OCI-LY7 (cell line): Measurements from ENCODE around the gene SUGP2. TPM values are rescaled to one million over a fixed set of nuclear protein-coding genes. Genes with fewer than 3 reads are reported as not detected.

ENCODE experiments used
- BruUV-seq: library from RNA; stranded (reverse); fragments of 400-500 nt; replicated peaks from 2 replicates; lab custom pipeline; 2021; lab: Mats Ljungman, UMichigan
- CTCF ChIA-PET: fragments of 300-600 bp; sonication (Branson Sonifier 250); formaldehyde crosslinking; loops from one replicate; lab custom pipeline; 2022; ENCODE audit warnings: antibody characterized with exemption; ENCODE audit not compliant: unreplicated experiment; lab: Charles Lee
- POLR2A ChIA-PET: fragments of 300-600 bp; sonication (Branson Sonifier 250); formaldehyde crosslinking; loops from one replicate; lab custom pipeline; 2022; ENCODE audit warnings: antibody characterized with exemption; lab: Charles Lee
- DNase-seq: peaks from one replicate; pipeline ENCODE4 v3.0.0-alpha.2; 2015; ENCODE audit warnings: low spot score
- H2AFZ ChIP-seq: fragments of 200-600 bp; sonication (generic), shearing (Covaris generic); 2 replicates; pipeline ENCODE4 v1.6.1; 2014; ENCODE audit warnings: mild to moderate bottlenecking, antibody characterized with exemption, low read length, moderate library complexity
- H3K27ac ChIP-seq: fragments of 200-600 bp; sonication (generic); 2 replicates; pipeline ENCODE4 v1.5.1; 2014; ENCODE audit warnings: mixed run types, low read depth, mild to moderate bottlenecking, moderate library complexity, low read length, inconsistent platforms; ENCODE audit not compliant: poor library complexity, severe bottlenecking
- H3K36me3 ChIP-seq: fragments of 200-600 bp; sonication (generic); 2 replicates; pipeline ENCODE4 v1.6.1; 2014; ENCODE audit warnings: mild to moderate bottlenecking, antibody characterized with exemption, low read length, moderate library complexity, mixed read lengths; ENCODE audit not compliant: insufficient read depth
- H3K4me1 ChIP-seq: fragments of 200-600 bp; sonication (generic); 2 replicates; pipeline ENCODE4 v1.5.1; 2014; ENCODE audit warnings: mild to moderate bottlenecking, low read length; ENCODE audit not compliant: insufficient read depth, poor library complexity, severe bottlenecking
- H3K4me2 ChIP-seq: fragments of 200-600 bp; sonication (generic); 2 replicates; pipeline ENCODE4 v1.6.1; 2014; ENCODE audit warnings: mild to moderate bottlenecking, low read length
- H3K4me3 ChIP-seq: fragments of 200-600 bp; sonication (generic); 2 replicates; pipeline ENCODE4 v1.5.1; 2014; ENCODE audit warnings: mild to moderate bottlenecking, low read depth, low read length; ENCODE audit not compliant: poor library complexity, severe bottlenecking
- H3K79me2 ChIP-seq: fragments of 200-600 bp; sonication (generic); 2 replicates; pipeline ENCODE4 v1.6.1; 2016; ENCODE audit warnings: low read depth, mild to moderate bottlenecking, low read length, moderate library complexity, mixed read lengths; ENCODE audit not compliant: insufficient read depth
- H3K9me2 ChIP-seq: fragments of 200-600 bp; sonication (generic); 2 replicates; pipeline ENCODE4 v1.6.1; 2016; ENCODE audit warnings: mild to moderate bottlenecking, low read length, mixed read lengths; ENCODE audit not compliant: insufficient read depth
- H3K9me3 ChIP-seq: fragments of 200-600 bp; sonication (generic); 2 replicates; pipeline ENCODE4 v1.6.1; 2014; ENCODE audit warnings: mild to moderate bottlenecking, mixed run types, low read length, mixed read lengths
- H4K20me1 ChIP-seq: fragments of 200-600 bp; sonication (generic); 2 replicates; pipeline ENCODE4 v1.6.1; 2014; ENCODE audit warnings: mild to moderate bottlenecking, antibody characterized with exemption, low read length, moderate library complexity, mixed read lengths; ENCODE audit not compliant: insufficient read depth
- EZH2phosphoT487 ChIP-seq: fragments of 200-600 bp; sonication (generic); IDR thresholded peaks from 2 replicates; pipeline ENCODE4 v1.6.1; 2018; ENCODE audit warnings: low read depth, borderline replicate concordance, mild to moderate bottlenecking, mixed run types, antibody characterized with exemption, low read length, moderate library complexity, mixed read lengths
- intact Hi-C: fragments of 100-400 bp; cut with micrococcal nuclease; formaldehyde crosslinking; loops from one replicate; pipeline ENCODE4 v1.10.0; 2022; ENCODE audit not compliant: unreplicated experiment
- total RNA-seq, 2 experiments: library from RNA; depleted of rRNA in 1 of 2; stranded (reverse); fragments of >200 nt in 1 of 2; shearing (Covaris generic) in 1 of 2; gene quantifications; 2 replicates each; pipeline ENCODE4 v1.2.3, GENCODE V29; 2014 to 2022
- TF ChIP-seq, protein P1 (sequence below): fragments of 200-600 bp; sonication (generic); conservative IDR thresholded peaks from 2 replicates; pipeline ENCODE4 v1.5.1; 2014; ENCODE audit warnings: mild to moderate bottlenecking, antibody characterized with exemption, low read length, moderate library complexity, mixed read lengths

Gene SUGP2
- total RNA-seq, 2 experiments from 2014 or later = 111 to 229 TPM

DNA sequence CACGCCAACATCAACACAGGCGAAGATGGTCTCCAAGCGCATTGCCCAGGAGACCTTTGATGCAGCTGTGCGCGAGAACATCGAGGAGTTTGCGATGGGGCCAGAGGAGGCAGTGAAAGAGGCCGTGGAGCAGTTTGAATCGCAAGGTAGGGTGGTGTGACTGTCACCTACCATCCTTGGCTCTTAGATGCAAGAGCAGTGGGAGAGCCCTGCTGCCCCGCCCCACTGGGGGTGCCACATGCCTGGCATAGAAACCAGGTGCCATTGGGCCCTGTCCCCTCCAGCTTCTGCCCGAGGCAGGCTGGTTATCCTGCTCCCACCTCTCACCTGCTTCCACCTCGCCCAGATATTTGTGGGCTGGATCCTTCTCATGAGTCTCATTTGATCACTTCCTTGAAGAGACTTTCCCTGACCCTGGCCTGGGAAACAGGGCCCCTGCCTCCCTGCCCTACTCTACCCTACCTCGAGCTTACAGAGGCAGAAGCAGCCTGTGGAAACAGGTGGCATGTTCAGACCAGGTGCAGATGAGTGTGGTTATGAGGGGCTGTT, 9.5 kb upstream of the SUGP2 start:
- Histone ChIP-seq H3K4me1 (peaks cover 21% of the 10 kb centered on the region), H3K9me3 (peaks cover 2% of the 10 kb centered on the region; the same call in 1 of the 2 replicates), H3K4me3 (no peak overlapping the region), H2AFZ (no peak overlapping the region), H3K27ac (no peak overlapping the region), H3K36me3 (peaks cover 78% of the 10 kb centered on the region), H3K4me2 (no peak overlapping the region), H4K20me1 (peaks cover 4% of the 10 kb centered on the region; the same call in 1 of the 2 replicates), H3K79me2 (peaks cover 49% of the 10 kb centered on the region), H3K9me2 (no peaks in the 10 kb centered on the region)
- POLR2A ChIA-PET = no interaction called here
- DNase-seq = no peak
- TF ChIP-seq EZH2phosphoT487 = no peak
- TF ChIP-seq, protein P1, sequence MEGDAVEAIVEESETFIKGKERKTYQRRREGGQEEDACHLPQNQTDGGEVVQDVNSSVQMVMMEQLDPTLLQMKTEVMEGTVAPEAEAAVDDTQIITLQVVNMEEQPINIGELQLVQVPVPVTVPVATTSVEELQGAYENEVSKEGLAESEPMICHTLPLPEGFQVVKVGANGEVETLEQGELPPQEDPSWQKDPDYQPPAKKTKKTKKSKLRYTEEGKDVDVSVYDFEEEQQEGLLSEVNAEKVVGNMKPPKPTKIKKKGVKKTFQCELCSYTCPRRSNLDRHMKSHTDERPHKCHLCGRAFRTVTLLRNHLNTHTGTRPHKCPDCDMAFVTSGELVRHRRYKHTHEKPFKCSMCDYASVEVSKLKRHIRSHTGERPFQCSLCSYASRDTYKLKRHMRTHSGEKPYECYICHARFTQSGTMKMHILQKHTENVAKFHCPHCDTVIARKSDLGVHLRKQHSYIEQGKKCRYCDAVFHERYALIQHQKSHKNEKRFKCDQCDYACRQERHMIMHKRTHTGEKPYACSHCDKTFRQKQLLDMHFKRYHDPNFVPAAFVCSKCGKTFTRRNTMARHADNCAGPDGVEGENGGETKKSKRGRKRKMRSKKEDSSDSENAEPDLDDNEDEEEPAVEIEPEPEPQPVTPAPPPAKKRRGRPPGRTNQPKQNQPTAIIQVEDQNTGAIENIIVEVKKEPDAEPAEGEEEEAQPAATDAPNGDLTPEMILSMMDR = no peak
- no TSS peak for BruUV-seq
- intact Hi-C loops = no loop called here
- CTCF ChIA-PET = interaction anchor here (0.6 kb wide), 1 partner anchor 1633 kb away, joined by 3 read pairs; no protein-coding TSS in a partner anchor

DNA sequence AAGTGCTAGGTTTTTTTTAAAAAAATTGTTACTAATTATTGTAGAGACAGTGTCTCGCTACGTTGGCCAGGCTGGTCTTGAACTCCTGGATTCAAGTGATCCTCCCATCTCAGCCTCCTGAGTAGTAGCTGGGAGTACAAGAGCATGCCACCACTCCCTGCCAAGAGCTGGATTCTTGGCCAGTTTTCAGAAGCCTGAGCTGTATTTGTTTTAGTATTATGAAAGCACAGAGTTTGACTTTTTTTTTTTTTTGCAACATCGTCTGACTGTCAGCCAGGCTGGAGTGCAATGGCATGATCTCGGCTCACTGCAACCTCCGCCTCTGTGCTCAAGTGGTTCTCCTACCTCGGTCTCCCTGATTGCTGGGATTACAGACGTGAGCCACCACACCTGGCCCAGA, 7.1 kb upstream of the SUGP2 start:
- Histone ChIP-seq H3K4me3 (no peak overlapping the region), H2AFZ (no peak overlapping the region), H3K9me2 (no peaks in the 10 kb centered on the region), H3K4me1 (peaks cover 23% of the 10 kb centered on the region), H3K36me3 (peaks cover 83% of the 10 kb centered on the region), H4K20me1 (peaks cover 4% of the 10 kb centered on the region; the same call in 1 of the 2 replicates), H3K27ac (peak overlapping the region; percentile 72), H3K9me3 (peaks cover 8% of the 10 kb centered on the region; the same call in 1 of the 2 replicates), H3K4me2 (peak overlapping the region; percentile 31), H3K79me2 (peaks cover 73% of the 10 kb centered on the region)
- ChIA-PET CTCF (no interaction called here), POLR2A (interaction anchor here (0.6 kb wide), 1 partner anchor 494 kb away, joined by 3 read pairs; no protein-coding TSS in a partner anchor)
- no peak for TF ChIP-seq EZH2phosphoT487
- TF ChIP-seq, protein P1 = no peak
- no peak for DNase-seq
- no TSS peak for BruUV-seq
- intact Hi-C loops = no loop called here

DNA sequence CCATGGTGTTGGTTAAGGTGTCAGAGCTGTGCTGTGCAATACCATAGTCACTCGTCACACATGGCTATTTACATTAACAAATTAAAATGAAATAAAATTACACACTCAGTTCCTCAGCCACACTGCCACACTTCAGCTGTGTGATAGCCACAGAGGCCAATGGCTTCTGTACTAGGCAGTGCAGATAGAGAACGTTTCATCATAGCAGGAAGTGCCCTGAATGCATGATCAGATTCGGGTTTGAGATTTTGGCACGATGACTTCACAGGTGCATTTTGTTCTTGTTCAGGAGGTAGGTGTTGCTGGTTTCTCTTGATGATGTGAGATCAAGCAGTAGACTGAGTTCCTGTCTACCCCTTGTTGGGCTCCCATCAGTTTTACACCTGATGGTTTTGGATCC, 6.6 kb upstream of the SUGP2 start:
- CTCF ChIA-PET = no interaction called here
- DNase-seq = peak; percentile 80
- POLR2A ChIA-PET = no interaction called here
- Histone ChIP-seq H2AFZ (no peak overlapping the region), H3K9me3 (peaks cover 8% of the 10 kb centered on the region; the same call in 1 of the 2 replicates), H3K36me3 (peaks cover 82% of the 10 kb centered on the region), H3K27ac (peak overlapping the region; percentile 72), H3K4me3 (no peak overlapping the region), H3K9me2 (no peaks in the 10 kb centered on the region), H3K4me1 (peaks cover 28% of the 10 kb centered on the region), H3K79me2 (peaks cover 78% of the 10 kb centered on the region), H4K20me1 (peaks cover 4% of the 10 kb centered on the region; the same call in 1 of the 2 replicates), H3K4me2 (peak overlapping the region; percentile 31)
- TF ChIP-seq, protein P1 = no peak
- TF ChIP-seq EZH2phosphoT487 = no peak
- intact Hi-C loops = no loop called here
- BruUV-seq = no TSS peak
